Fibroblast of lung (primary cell): ENCODE measurements around the gene LGR6. TPM values are rescaled to one million over a fixed set of nuclear protein-coding genes. Genes with fewer than 3 reads are reported as not detected.

ENCODE experiments used
- DNase-seq, 2 donors: peaks; one replicate each; pipeline versions ENCODE4 v3.0.0 to v3.0.0-alpha.2; 2010; ENCODE audit warnings: low read depth in 2 of 2
- H2AFZ ChIP-seq: 2 replicates; pipeline ENCODE4 v1.5.1; 2012; ENCODE audit warnings: low read length, control low read depth, inconsistent platforms
- H3K27ac ChIP-seq: 2 replicates; pipeline ENCODE4 v1.5.1; 2011; ENCODE audit warnings: low read length, control low read depth; ENCODE audit not compliant: insufficient read depth
- H3K27me3 ChIP-seq: 2 replicates; pipeline ENCODE4 v1.5.1; 2011; ENCODE audit warnings: mild to moderate bottlenecking, low read length; ENCODE audit not compliant: control insufficient read depth, insufficient read depth
- H3K36me3 ChIP-seq: 2 replicates; pipeline ENCODE4 v1.5.1; 2011; ENCODE audit warnings: low read length; ENCODE audit not compliant: control insufficient read depth, insufficient read depth
- H3K4me1 ChIP-seq: 2 replicates; pipeline ENCODE4 v1.5.1; 2011; ENCODE audit warnings: low read length; ENCODE audit not compliant: control insufficient read depth, insufficient read depth; ENCODE audit errors: extremely low read depth
- H3K4me2 ChIP-seq: 2 replicates; pipeline ENCODE4 v1.5.1; 2011; ENCODE audit warnings: low read length, control low read depth; ENCODE audit not compliant: insufficient read depth; ENCODE audit errors: extremely low read depth
- H3K4me3 ChIP-seq, 4 experiments: fragments of 200-600 bp in 1 of 4; sonication (generic) in 1 of 4; replicated peaks in 1 of 4; 2 replicates each; pipeline ENCODE4 v1.5.1; 2011 to 2016; ENCODE audit warnings: low read length in 4 of 4, low read depth in 3 of 4, mild to moderate bottlenecking in 3 of 4, control low read depth in 2 of 4, inconsistent platforms in 1 of 4, mixed read lengths in 1 of 4; ENCODE audit not compliant: insufficient read depth in 1 of 4; ENCODE audit errors: control extremely low read depth in 1 of 4
- H3K79me2 ChIP-seq: 2 replicates; pipeline ENCODE4 v1.5.1; 2012; ENCODE audit warnings: mild to moderate bottlenecking, low read length, inconsistent platforms; ENCODE audit not compliant: control insufficient read depth, insufficient read depth
- H3K9ac ChIP-seq: 2 replicates; pipeline ENCODE4 v1.5.1; 2011; ENCODE audit warnings: mild to moderate bottlenecking, low read length, control low read depth; ENCODE audit not compliant: insufficient read depth
- H3K9me3 ChIP-seq: 2 replicates; pipeline ENCODE4 v1.5.1; 2012; ENCODE audit warnings: low read depth, low read length; ENCODE audit not compliant: control insufficient read depth, insufficient read depth
- H4K20me1 ChIP-seq: 2 replicates; pipeline ENCODE4 v1.5.1; 2011; ENCODE audit warnings: low read length; ENCODE audit not compliant: control insufficient read depth, insufficient read depth; ENCODE audit errors: extremely low read depth
- CTCF ChIP-seq, 2 donors: IDR thresholded peaks in 1 of 2; conservative IDR thresholded peaks in 1 of 2; 1 replicate in 1 of 2; 2 replicates in 1 of 2; pipeline ENCODE4 v1.5.1; 2011 to 2012; ENCODE audit warnings: low read length in 2 of 2, control low read depth in 1 of 2, inconsistent platforms in 1 of 2, low read depth in 1 of 2, mild to moderate bottlenecking in 1 of 2
- EZH2 ChIP-seq: IDR thresholded peaks from 2 replicates; pipeline ENCODE4 v1.5.1; 2012; ENCODE audit warnings: low read length, control low read depth, mild to moderate bottlenecking; ENCODE audit errors: missing control alignments
- polyA plus RNA-seq, 2 donors: library from polyadenylated mRNA; depleted of rRNA in 1 of 2; stranded (reverse) in 1 of 2; unstranded in 1 of 2; fragments of >200 nt; gene quantifications; 2 replicates each; pipeline ENCODE4 v1.2.1, GENCODE V29; 2011 to 2012; ENCODE audit warnings: missing spikeins in 1 of 2
- total RNA-seq: library from RNA; depleted of rRNA; stranded (reverse); fragments of >200 nt; gene quantifications from 2 replicates; pipeline ENCODE4 v1.2.1, GENCODE V29; 2014

LGR6 gene
- total and polyA plus RNA-seq, 2 donors (not counting 1 experiment from before 2014, with no cell fraction given) = 0.02 TPM; not detected in 1

DNA sequence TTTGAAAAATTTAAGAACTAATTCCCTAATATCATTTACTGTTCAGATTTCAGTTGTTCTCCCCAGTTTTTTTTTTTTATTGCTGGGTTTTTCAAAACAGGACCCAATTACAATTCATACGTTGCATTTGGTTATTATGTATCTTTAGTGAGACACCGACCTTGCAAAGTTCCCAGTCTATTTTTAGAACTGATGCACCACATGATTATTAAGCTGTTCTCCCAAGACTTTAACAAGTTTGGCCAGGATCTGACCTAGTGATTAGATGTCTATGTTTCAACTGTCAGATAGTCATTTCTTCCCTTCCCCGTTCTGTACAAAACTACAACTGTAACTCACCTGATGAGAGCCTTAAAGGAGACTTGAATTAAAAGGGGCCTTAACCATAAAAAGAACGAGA, 140.3 kb downstream of the LGR6 start:
- H3K4me2 ChIP-seq = no peak overlapping the region
- no peak overlapping the region for H3K27ac ChIP-seq
- H3K79me2 ChIP-seq = peaks cover 16% of the 10 kb centered on the region
- TF ChIP-seq EZH2 (no peak), CTCF (conservative IDR thresholded peaks at IDR 0.05 in 1 of 2, IDR thresholded peaks at IDR 0.05 in 1 of 2; ENCODE audit: low read depth in 1 of 2, low read length in 2 of 2) (no peak)
- H3K4me3 ChIP-seq = no peak overlapping the region
- H3K9me3 ChIP-seq = no peaks in the 10 kb centered on the region
- H3K9ac ChIP-seq = no peak overlapping the region
- DNase-seq = no peak
- no peaks in the 10 kb centered on the region for H4K20me1 ChIP-seq
- H2AFZ ChIP-seq = no peak overlapping the region
- peaks cover 10% of the 10 kb centered on the region for H3K36me3 ChIP-seq
- no peaks in the 10 kb centered on the region for H3K4me1 ChIP-seq
- H3K27me3 ChIP-seq = no peaks in the 10 kb centered on the region

DNA sequence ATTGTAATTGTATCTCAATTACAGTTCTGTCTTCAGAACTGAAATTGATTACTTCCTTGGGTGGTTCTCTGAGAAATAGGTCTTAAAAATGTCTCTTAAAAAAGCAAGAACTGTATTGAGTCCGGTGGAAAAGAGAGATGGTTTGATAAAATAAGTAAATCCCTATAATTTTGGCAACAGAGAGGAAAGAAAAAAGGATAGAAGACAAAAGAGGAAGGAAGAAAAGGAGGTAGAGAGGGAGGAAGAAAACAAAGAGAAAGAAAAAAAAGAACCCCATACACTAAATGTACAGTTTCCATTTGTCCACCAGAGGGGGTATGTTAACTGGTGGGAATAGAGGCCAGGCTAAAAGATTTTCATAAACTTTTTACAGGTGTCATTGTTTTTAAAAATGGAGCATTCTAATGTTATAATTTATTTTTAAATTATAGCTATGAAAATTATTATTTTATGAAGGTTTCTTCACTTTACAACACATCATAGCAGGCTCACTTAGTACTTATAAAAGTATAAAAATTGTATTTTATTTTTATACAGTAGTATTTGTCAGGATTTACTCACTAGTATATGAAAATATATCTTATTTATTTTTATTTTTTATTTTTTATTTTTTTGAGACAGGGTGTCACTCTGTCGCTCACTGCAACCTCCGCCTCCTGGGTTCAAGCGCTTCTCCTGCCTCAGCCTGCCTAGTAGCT, 150.2 kb downstream of the LGR6 start:
- no peak overlapping the region for H3K4me3 ChIP-seq
- H2AFZ ChIP-seq = no peak overlapping the region
- no peak overlapping the region for H3K4me2 ChIP-seq
- H3K4me1 ChIP-seq = peaks cover 2% of the 10 kb centered on the region
- H3K27ac ChIP-seq = no peak overlapping the region
- DNase-seq = peak; percentile 29 to 61
- TF ChIP-seq EZH2 (no peak), CTCF (conservative IDR thresholded peaks at IDR 0.05 in 1 of 2, IDR thresholded peaks at IDR 0.05 in 1 of 2; ENCODE audit: low read depth in 1 of 2, low read length in 2 of 2) (peak; percentile 60 to 65)
- no peaks in the 10 kb centered on the region for H3K36me3 ChIP-seq
- H4K20me1 ChIP-seq = no peaks in the 10 kb centered on the region
- no peaks in the 10 kb centered on the region for H3K27me3 ChIP-seq
- H3K9ac ChIP-seq = no peak overlapping the region
- no peaks in the 10 kb centered on the region for H3K9me3 ChIP-seq
- H3K79me2 ChIP-seq = peaks cover 21% of the 10 kb centered on the region

- Histone ChIP-seq H3K4me3 (peak overlapping the region in 1 of 4 experiments; percentile 14), H3K9me3 (no peaks in the 10 kb centered on the region), H4K20me1 (no peaks in the 10 kb centered on the region), H3K4me2 (no peak overlapping the region), H3K79me2 (peaks cover 12% of the 10 kb centered on the region), H3K9ac (no peak overlapping the region), H2AFZ (no peak overlapping the region), H3K27ac (peak overlapping the region; percentile 96), H3K27me3 (no peaks in the 10 kb centered on the region), H3K4me1 (no peaks in the 10 kb centered on the region), H3K36me3 (no peaks in the 10 kb centered on the region)
- no peak for DNase-seq
- TF ChIP-seq CTCF (conservative IDR thresholded peaks at IDR 0.05 in 1 of 2, IDR thresholded peaks at IDR 0.05 in 1 of 2; ENCODE audit: low read depth in 1 of 2, low read length in 2 of 2) (no peak), EZH2 (no peak)
Measured at GRCh38 chr1:202348005-202348508, 154.5 kb downstream of the LGR6 start.
